ENCODE results near the gene FTO.

FTO gene

GRCh38 chr16:53908731-53909130 is 204.8 kb downstream of the FTO start:
- H3K4me1 ChIP-seq, result peaks cover 0 to 14% (median 7%) of the 10 kb centered on the region in 4 donors
- no peaks in the 10 kb centered on the region for H3K36me3 ChIP-seq
- H3K9me3 ChIP-seq, result no peaks in the 10 kb centered on the region
- no peak overlapping the region for H3K4me3 ChIP-seq
- intact Hi-C loops (cut with DNase I; ENCODE audit: low total_unique reads), result no loop called here
- no peaks in the 10 kb centered on the region for H3K27me3 ChIP-seq
- DNase-seq, result no peak
- no peak overlapping the region for H3K27ac ChIP-seq
- TF ChIP-seq CTCF (IDR thresholded peaks at IDR 0.05), result no peak

- DNase-seq, result no peak
- H3K27ac ChIP-seq, result no peak overlapping the region
Measured at GRCh38 chr16:53910990-53911389, 207.0 kb downstream of the FTO start.

GRCh38 chr16:53911513-53911912 is 207.6 kb downstream of the FTO start:
- intact Hi-C loops (cut with DNase I; ENCODE audit: low total_unique reads), result no loop called here
- no peak overlapping the region for H3K27ac ChIP-seq
- no peak for DNase-seq
- H3K36me3 ChIP-seq, result no peaks in the 10 kb centered on the region
- H3K9me3 ChIP-seq, result no peaks in the 10 kb centered on the region
- no peak overlapping the region for H3K4me3 ChIP-seq
- peaks cover 0 to 14% (median 3%) of the 10 kb centered on the region in 4 donors for H3K4me1 ChIP-seq
- no peaks in the 10 kb centered on the region for H3K27me3 ChIP-seq
- no peak for TF ChIP-seq CTCF (IDR thresholded peaks at IDR 0.05)

More at GRCh38 chr16:53910990-53911389, 207.0 kb downstream of the FTO start:
- H3K4me1 ChIP-seq, result peaks cover 0 to 14% (median 3%) of the 10 kb centered on the region in 4 donors
- no peak for TF ChIP-seq CTCF (IDR thresholded peaks at IDR 0.05)
- no peaks in the 10 kb centered on the region for H3K9me3 ChIP-seq
- no peaks in the 10 kb centered on the region for H3K27me3 ChIP-seq
- H3K36me3 ChIP-seq, result no peaks in the 10 kb centered on the region
- intact Hi-C loops (cut with DNase I; ENCODE audit: low total_unique reads), result no loop called here
- H3K4me3 ChIP-seq, result no peak overlapping the region

GRCh38 chr16:53912155-53912554 is 208.2 kb downstream of the FTO start:
- no peaks in the 10 kb centered on the region for H3K27me3 ChIP-seq
- no peaks in the 10 kb centered on the region for H3K36me3 ChIP-seq
- peaks cover 0 to 14% (median 3%) of the 10 kb centered on the region in 4 donors for H3K4me1 ChIP-seq
- intact Hi-C loops (cut with DNase I; ENCODE audit: low total_unique reads), result no loop called here
- no peak for DNase-seq
- no peak overlapping the region for H3K27ac ChIP-seq
- no peak for TF ChIP-seq CTCF (IDR thresholded peaks at IDR 0.05)
- H3K4me3 ChIP-seq, result no peak overlapping the region
- H3K9me3 ChIP-seq, result no peaks in the 10 kb centered on the region

- peak in 1 of 2 donors; percentile 55 for DNase-seq
- intact Hi-C loops (cut with DNase I; ENCODE audit: low total_unique reads), result no loop called here
- Histone ChIP-seq H3K9me3 (no peaks in the 10 kb centered on the region), H3K36me3 (no peaks in the 10 kb centered on the region), H3K27me3 (no peaks in the 10 kb centered on the region), H3K27ac (no peak overlapping the region), H3K4me3 (no peak overlapping the region), H3K4me1 (peaks cover 0 to 14% (median 3%) of the 10 kb centered on the region in 4 donors)
- no peak for TF ChIP-seq CTCF (IDR thresholded peaks at IDR 0.05)
Measured at GRCh38 chr16:53913099-53913870, 209.3 kb downstream of the FTO start.
